Mucosa of rectum (tissue), 2 donors: Measurements from ENCODE around the gene LSM10.

Experiments
- H3K27ac ChIP-seq, 2 donors: one replicate each; pipeline ENCODE4 v1.7.0; 2013; ENCODE audit warnings: inconsistent platforms in 2 of 2, low read depth in 2 of 2, low read length in 2 of 2
- H3K27me3 ChIP-seq, 2 donors: one replicate each; pipeline ENCODE4 v1.7.0; 2013; ENCODE audit warnings: low read length in 2 of 2; ENCODE audit not compliant: control insufficient read depth in 2 of 2, insufficient read depth in 2 of 2
- H3K36me3 ChIP-seq, 2 donors: one replicate each; pipeline ENCODE4 v1.7.0; 2013; ENCODE audit warnings: low read length in 2 of 2; ENCODE audit not compliant: control insufficient read depth in 2 of 2, insufficient read depth in 2 of 2
- H3K4me1 ChIP-seq, 2 donors: one replicate each; pipeline ENCODE4 v1.7.0; 2013; ENCODE audit warnings: low read length in 2 of 2, mild to moderate bottlenecking in 1 of 2; ENCODE audit not compliant: control insufficient read depth in 2 of 2, insufficient read depth in 2 of 2
- H3K4me3 ChIP-seq, 2 donors: one replicate each; pipeline ENCODE4 v1.7.0; 2013; ENCODE audit warnings: low read length in 2 of 2
- H3K9ac ChIP-seq, 2 donors: one replicate each; pipeline ENCODE4 v1.7.0; 2013; ENCODE audit warnings: low read length in 2 of 2, low read depth in 1 of 2, mild to moderate bottlenecking in 1 of 2
- H3K9me3 ChIP-seq, 2 donors: one replicate each; pipeline ENCODE4 v1.7.0; 2013; ENCODE audit warnings: low read length in 2 of 2; ENCODE audit not compliant: control insufficient read depth in 2 of 2
- donor health status: healthy.
- donor health status: Normal muscosa, but diverticular disease.

The LSM10 gene

GRCh38 chr1:36355811-36356210 lies 41.9 kb downstream of the LSM10 start:
- Histone ChIP-seq H3K36me3 (peaks cover 52 to 63% of the 10 kb centered on the region in 2 donors), H3K27me3 (no peaks in the 10 kb centered on the region), H3K9me3 (no peaks in the 10 kb centered on the region), H3K9ac (no peak overlapping the region), H3K4me3 (no peak overlapping the region), H3K27ac (no peak overlapping the region), H3K4me1 (peaks cover 6 to 14% of the 10 kb centered on the region in 2 donors)

GRCh38 chr1:36354486-36354885 lies 43.2 kb downstream of the LSM10 start:
- Histone ChIP-seq H3K4me1 (peaks cover 10 to 20% of the 10 kb centered on the region in 2 donors), H3K9ac (no peak overlapping the region), H3K27ac (no peak overlapping the region), H3K9me3 (no peaks in the 10 kb centered on the region), H3K36me3 (peaks cover 48 to 58% of the 10 kb centered on the region in 2 donors), H3K4me3 (no peak overlapping the region), H3K27me3 (no peaks in the 10 kb centered on the region)

GRCh38 chr1:36352910-36353878 lies 44.5 kb downstream of the LSM10 start:
- Histone ChIP-seq H3K4me1 (peaks cover 18 to 20% of the 10 kb centered on the region in 2 donors), H3K27ac (peak overlapping the region in 1 of 2 donors; percentile 9), H3K27me3 (no peaks in the 10 kb centered on the region), H3K36me3 (peaks cover 50 to 61% of the 10 kb centered on the region in 2 donors), H3K9me3 (no peaks in the 10 kb centered on the region), H3K4me3 (no peak overlapping the region), H3K9ac (no peak overlapping the region)

GRCh38 chr1:36352125-36352909 lies 45.4 kb downstream of the LSM10 start:
- H3K27ac ChIP-seq = peak overlapping the region in 1 of 2 donors; percentile 54
- no peaks in the 10 kb centered on the region for H3K27me3 ChIP-seq
- H3K4me3 ChIP-seq = no peak overlapping the region
- peaks cover 49 to 60% of the 10 kb centered on the region in 2 donors for H3K36me3 ChIP-seq
- no peak overlapping the region for H3K9ac ChIP-seq
- H3K9me3 ChIP-seq = no peaks in the 10 kb centered on the region
- H3K4me1 ChIP-seq = peaks cover 18 to 20% of the 10 kb centered on the region in 2 donors

GRCh38 chr1:36351227-36351977 lies 46.3 kb downstream of the LSM10 start:
- H3K9ac ChIP-seq = no peak overlapping the region
- peak overlapping the region; percentile 32 to 54 for H3K27ac ChIP-seq
- peaks cover 52 to 59% of the 10 kb centered on the region in 2 donors for H3K36me3 ChIP-seq
- no peaks in the 10 kb centered on the region for H3K27me3 ChIP-seq
- peaks cover 18 to 20% of the 10 kb centered on the region in 2 donors for H3K4me1 ChIP-seq
- H3K9me3 ChIP-seq = no peaks in the 10 kb centered on the region
- H3K4me3 ChIP-seq = no peak overlapping the region

- Histone ChIP-seq H3K27me3 (no peaks in the 10 kb centered on the region), H3K4me3 (no peak overlapping the region), H3K9ac (no peak overlapping the region), H3K4me1 (peaks cover 18 to 20% of the 10 kb centered on the region in 2 donors), H3K36me3 (peaks cover 48 to 62% of the 10 kb centered on the region in 2 donors), H3K9me3 (no peaks in the 10 kb centered on the region), H3K27ac (peak overlapping the region; percentile 41)
These were observed 47.0 kb downstream of the LSM10 start for GRCh38 chr1:36350659-36351226.

- H3K4me3 ChIP-seq = no peak overlapping the region
- H3K27ac ChIP-seq = peak overlapping the region in 1 of 2 donors; percentile 41
- H3K27me3 ChIP-seq = no peaks in the 10 kb centered on the region
- H3K9me3 ChIP-seq = no peaks in the 10 kb centered on the region
- H3K36me3 ChIP-seq = peaks cover 45 to 61% of the 10 kb centered on the region in 2 donors
- H3K9ac ChIP-seq = no peak overlapping the region
- peaks cover 18 to 20% of the 10 kb centered on the region in 2 donors for H3K4me1 ChIP-seq
These were observed 47.9 kb downstream of the LSM10 start for GRCh38 chr1:36349839-36350238.

GRCh38 chr1:36349241-36349671 lies 48.5 kb downstream of the LSM10 start:
- no peaks in the 10 kb centered on the region for H3K9me3 ChIP-seq
- no peak overlapping the region for H3K9ac ChIP-seq
- no peak overlapping the region for H3K27ac ChIP-seq
- H3K4me1 ChIP-seq = peaks cover 18 to 20% of the 10 kb centered on the region in 2 donors
- H3K27me3 ChIP-seq = no peaks in the 10 kb centered on the region
- H3K36me3 ChIP-seq = peaks cover 46 to 61% of the 10 kb centered on the region in 2 donors
- H3K4me3 ChIP-seq = no peak overlapping the region

GRCh38 chr1:36346741-36347370 lies 50.9 kb downstream of the LSM10 start:
- Histone ChIP-seq H3K36me3 (peaks cover 40 to 50% of the 10 kb centered on the region in 2 donors), H3K4me3 (no peak overlapping the region), H3K9ac (no peak overlapping the region), H3K9me3 (no peaks in the 10 kb centered on the region), H3K27ac (no peak overlapping the region), H3K4me1 (peaks cover 14 to 18% of the 10 kb centered on the region in 2 donors), H3K27me3 (no peaks in the 10 kb centered on the region)
